Right atrium auricular region (tissue), 2 donors: Measurements from ENCODE around the gene RASGRP2. TPM values are rescaled to one million over a fixed set of nuclear protein-coding genes. Genes with fewer than 3 reads are reported as not detected.

Source experiments
- DNase-seq: peaks from one replicate; pipeline ENCODE4 v3.0.0-alpha.2; 2019; ENCODE audit warnings: low spot score
- H3K27ac ChIP-seq, 2 donors: fragments of 200-600 bp; sonication (generic); 1 replicate in 1 of 2; 2 replicates in 1 of 2; pipeline ENCODE4 v1.5.1; 2016 to 2019
- H3K27me3 ChIP-seq, 2 donors: fragments of 200-600 bp; sonication (generic); one replicate each; pipeline versions ENCODE4 v1.5.1 to v1.6.0; 2017 to 2019
- H3K36me3 ChIP-seq: fragments of 200-600 bp; sonication (generic); one replicate; pipeline ENCODE4 v1.5.1; 2016
- H3K4me1 ChIP-seq, 2 donors: fragments of 200-600 bp; sonication (generic); one replicate each; pipeline versions ENCODE4 v1.5.1 to v1.6.0; 2017 to 2019
- H3K4me3 ChIP-seq, 2 donors: fragments of 200-600 bp; sonication (generic); 1 replicate in 1 of 2; 2 replicates in 1 of 2; pipeline ENCODE4 v1.5.1; 2017 to 2019; ENCODE audit warnings: mild to moderate bottlenecking in 1 of 2, moderate library complexity in 1 of 2
- H3K9me3 ChIP-seq, 2 donors: fragments of 200-600 bp; sonication (generic); one replicate each; pipeline ENCODE4 v1.5.1; 2019
- CTCF ChIP-seq, 2 donors: fragments of 200-600 bp; sonication (generic); IDR thresholded peaks; one replicate each; pipeline ENCODE4 v1.5.1; 2019; ENCODE audit warnings: antibody characterized with exemption in 2 of 2
- total RNA-seq, 2 donors: library from RNA; depleted of rRNA; stranded (reverse); fragments of >200 nt; gene quantifications; one replicate each; pipeline ENCODE4 v1.1.0, GENCODE V29; 2016

RASGRP2 gene
- total RNA-seq, 2 donors from 2014 or later: 28.1 to 30.4 TPM

GRCh38 chr11:64760759-64761420, 16.9 kb upstream of the RASGRP2 start:
- peak overlapping the region; percentile 81 to 83 for H3K27ac ChIP-seq
- no peak overlapping the region for H3K4me3 ChIP-seq
- no peaks in the 10 kb centered on the region for H3K27me3 ChIP-seq
- no peaks in the 10 kb centered on the region for H3K9me3 ChIP-seq
- DNase-seq: no peak
- H3K36me3 ChIP-seq: peaks cover 31% of the 10 kb centered on the region
- peaks cover 2 to 66% of the 10 kb centered on the region in 2 donors for H3K4me1 ChIP-seq
- no peak for TF ChIP-seq CTCF (IDR thresholded peaks at IDR 0.05)

- peak; percentile 81 for DNase-seq
- Histone ChIP-seq H3K36me3 (peaks cover 23% of the 10 kb centered on the region), H3K4me1 (peaks cover 2 to 65% of the 10 kb centered on the region in 2 donors), H3K4me3 (peak within 1 kb of the TSS; percentile 31 to 46), H3K27ac (peak within 1 kb of the TSS; percentile 81 to 83), H3K27me3 (no peaks in the 10 kb centered on the region), H3K9me3 (no peaks in the 10 kb centered on the region)
- TF ChIP-seq CTCF (IDR thresholded peaks at IDR 0.05): no peak
These were observed 16.1 kb upstream of the RASGRP2 start, which contains the start of gene PYGM for GRCh38 chr11:64759722-64760719. PYGM (minus strand) TSS chr11:64759974; CDS start chr11:64759898, 76 bp downstream.

- peak overlapping the region; percentile 31 to 46 for H3K4me3 ChIP-seq
- no peaks in the 10 kb centered on the region for H3K9me3 ChIP-seq
- TF ChIP-seq CTCF (IDR thresholded peaks at IDR 0.05): no peak
- H3K36me3 ChIP-seq: peaks cover 15% of the 10 kb centered on the region
- peak overlapping the region; percentile 81 to 83 for H3K27ac ChIP-seq
- no peaks in the 10 kb centered on the region for H3K27me3 ChIP-seq
- DNase-seq: no peak
- H3K4me1 ChIP-seq: peaks cover 2 to 57% of the 10 kb centered on the region in 2 donors
These were observed 15.3 kb upstream of the RASGRP2 start for GRCh38 chr11:64759131-64759721.

GRCh38 chr11:64758330-64759079, 14.6 kb upstream of the RASGRP2 start:
- TF ChIP-seq CTCF (IDR thresholded peaks at IDR 0.05): no peak
- Histone ChIP-seq H3K4me1 (peaks cover 2 to 50% of the 10 kb centered on the region in 2 donors), H3K36me3 (peaks cover 8% of the 10 kb centered on the region), H3K4me3 (peak overlapping the region in 1 of 2 donors; percentile 46), H3K9me3 (no peaks in the 10 kb centered on the region), H3K27me3 (no peaks in the 10 kb centered on the region), H3K27ac (peak overlapping the region; percentile 81 to 83)
- DNase-seq: no peak
